ENCODE data around the gene NAA20. TPM values are rescaled to one million over a fixed set of nuclear protein-coding genes. Genes with fewer than 3 reads are reported as not detected.

NAA20 gene
- total RNA-seq, 1 experiment from 2014 or later, result 113 TPM

DNA sequence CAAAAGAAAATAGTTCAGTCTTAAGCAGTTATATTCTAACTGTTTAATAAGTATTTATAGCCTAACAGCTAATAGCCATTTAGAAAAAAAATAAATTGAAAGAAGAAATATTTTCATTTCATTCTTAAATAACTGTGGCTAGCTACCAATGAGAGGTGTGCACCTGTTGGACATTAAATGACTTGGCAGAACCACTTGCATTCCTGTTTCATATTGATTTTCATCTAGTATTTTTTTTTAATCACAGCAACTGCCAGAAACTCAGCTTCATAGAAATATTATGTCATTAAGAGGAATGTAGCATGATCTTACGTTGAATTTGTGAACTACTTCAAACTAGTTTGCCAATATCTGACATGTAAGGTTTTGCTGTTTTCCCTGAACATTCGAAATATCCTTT lies 10.1 kb downstream of the NAA20 start:
- no peaks in the 10 kb centered on the region for H3K4me1 ChIP-seq (ENCODE audit: insufficient read depth, low read length)
- no peak overlapping the region for H3K4me3 ChIP-seq (ENCODE audit: low read length)
- ATAC-seq (no peak), DNase-seq (no peak)
- no TSS peak for BruUV-seq (replicated peaks)
- no peaks in the 10 kb centered on the region for H3K9me2 ChIP-seq (replicated peaks; ENCODE audit: low read length)
- ChIA-PET CTCF (no interaction called here), POLR2A (ENCODE audit: unreplicated experiment) (no interaction called here)
- no peaks in the 10 kb centered on the region for H3K9me3 ChIP-seq (ENCODE audit: low read length)
- peaks cover 3% of the 10 kb centered on the region for H3F3A ChIP-seq (ENCODE audit: low read length, unreplicated experiment)
- H3K4me2 ChIP-seq (ENCODE audit: low read length), result no peak overlapping the region
- no peak overlapping the region for H3K27ac ChIP-seq (ENCODE audit: low read length)
- no peak overlapping the region for H3K9ac ChIP-seq (ENCODE audit: low read length)
- H2AFZ ChIP-seq (ENCODE audit: low read length), result no peak overlapping the region
- H4K20me1 ChIP-seq (ENCODE audit: low read length), result peaks cover 18% of the 10 kb centered on the region
- H3K79me2 ChIP-seq (ENCODE audit: low read length), result peaks cover 70% of the 10 kb centered on the region
- H3K27me3 ChIP-seq (ENCODE audit: low read length), result no peaks in the 10 kb centered on the region
- TF ChIP-seq CTCF (conservative IDR thresholded peaks at IDR 0.05; ENCODE audit: low read depth, low read length) (no peak), EZH2phosphoT487 (IDR thresholded peaks at IDR 0.05; ENCODE audit: borderline replicate concordance, low read length) (no peak), EZH2 (IDR thresholded peaks at IDR 0.05; ENCODE audit: low read length, unreplicated experiment) (no peak)
- intact Hi-C loops (cut with micrococcal nuclease), result no loop called here
- peaks cover 71% of the 10 kb centered on the region for H3K36me3 ChIP-seq (ENCODE audit: low read depth, low read length)

- CTCF ChIA-PET, result no interaction called here
- intact Hi-C loops (cut with micrococcal nuclease), result no loop called here
- BruUV-seq (replicated peaks), result no TSS peak
Observed at GRCh38 chr20:20031790-20032189, 14.6 kb downstream of the NAA20 start.

More at GRCh38 chr20:20031790-20032189, 14.6 kb downstream of the NAA20 start:
- Histone ChIP-seq H3K79me2 (ENCODE audit: low read length) (peaks cover 25% of the 10 kb centered on the region), H3F3A (ENCODE audit: low read length, unreplicated experiment) (peaks cover 3% of the 10 kb centered on the region), H3K36me3 (ENCODE audit: low read depth, low read length) (peaks cover 85% of the 10 kb centered on the region), H3K9me3 (ENCODE audit: low read length) (no peaks in the 10 kb centered on the region), H3K4me3 (ENCODE audit: low read length) (no peak overlapping the region), H3K9me2 (replicated peaks; ENCODE audit: low read length) (no peaks in the 10 kb centered on the region), H4K20me1 (ENCODE audit: low read length) (peaks cover 3% of the 10 kb centered on the region; the same call in 1 of the 2 replicates), H2AFZ (ENCODE audit: low read length) (no peak overlapping the region), H3K27ac (ENCODE audit: low read length) (no peak overlapping the region), H3K27me3 (ENCODE audit: low read length) (no peaks in the 10 kb centered on the region), H3K4me1 (ENCODE audit: insufficient read depth, low read length) (no peaks in the 10 kb centered on the region), H3K4me2 (ENCODE audit: low read length) (no peak overlapping the region), H3K9ac (ENCODE audit: low read length) (no peak overlapping the region)
- DNase-seq (no peak), ATAC-seq (no peak)
- TF ChIP-seq EZH2 (IDR thresholded peaks at IDR 0.05; ENCODE audit: low read length, unreplicated experiment) (no peak), EZH2phosphoT487 (IDR thresholded peaks at IDR 0.05; ENCODE audit: borderline replicate concordance, low read length) (no peak), CTCF (conservative IDR thresholded peaks at IDR 0.05; ENCODE audit: low read depth, low read length) (no peak)
- POLR2A ChIA-PET (ENCODE audit: unreplicated experiment), result interaction anchor here (0.5 kb wide), 1 partner anchor 867 kb away, joined by 3 read pairs; no protein-coding TSS in a partner anchor

Data from PC-3 (cell line).